ENCODE results near the gene C4BPB. TPM values are rescaled to one million over a fixed set of nuclear protein-coding genes. Genes with fewer than 3 reads are reported as not detected.

The C4BPB gene
- total and polyA plus RNA-seq, 2 of the 8 experiments (the other 6 are each of a cell fraction or from before 2014, with no cell fraction given) = not detected

DNA sequence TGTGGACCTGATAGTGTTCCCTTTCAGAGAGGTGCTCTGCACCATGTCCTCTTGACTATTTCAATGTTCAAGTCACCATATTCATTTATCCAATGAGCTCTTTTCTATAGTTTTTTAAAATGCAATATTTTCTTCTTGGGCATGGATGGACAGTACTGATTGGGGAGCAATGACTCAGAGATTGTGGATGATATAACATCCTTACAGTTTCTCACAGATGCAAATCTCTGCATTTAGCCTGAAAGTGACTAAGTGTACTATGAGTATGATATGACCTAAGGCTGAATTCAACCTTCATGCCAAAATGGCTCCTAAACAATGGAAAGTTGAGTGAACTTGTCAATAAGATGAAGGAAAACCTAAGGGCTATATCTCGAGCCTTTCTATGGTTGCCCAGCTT is 51.9 kb downstream of the C4BPB start:
- no peaks in the 10 kb centered on the region for H3K4me1 ChIP-seq (replicated peaks in 1 of 4; ENCODE audit: control insufficient read depth in 3 of 4, insufficient read depth in 4 of 4, low read length in 3 of 4)
- H3K23me2 ChIP-seq (ENCODE audit: low read depth, low read length) = no peaks in the 10 kb centered on the region; the same call in 1 of the 2 replicates
- no peak overlapping the region for H3K4me2 ChIP-seq (ENCODE audit: insufficient read depth in 1 of 2, low read depth in 2 of 2, low read length in 2 of 2)
- no peak overlapping the region for H2BK5ac ChIP-seq (ENCODE audit: low read depth, low read length)
- no peak overlapping the region for H3K23ac ChIP-seq (ENCODE audit: insufficient read length)
- H3K14ac ChIP-seq (ENCODE audit: insufficient read length) = no peak overlapping the region
- no peak overlapping the region for H3K4me3 ChIP-seq (ENCODE audit: extremely low read depth in 1 of 4, insufficient read depth in 2 of 4, low read depth in 3 of 4, low read length in 4 of 4)
- H2BK15ac ChIP-seq (ENCODE audit: low read length) = no peak overlapping the region
- no peak overlapping the region for H3K9ac ChIP-seq (replicated peaks in 1 of 4; ENCODE audit: extremely low read depth in 1 of 4, low read depth in 3 of 4, low read length in 3 of 4)
- no peaks in the 10 kb centered on the region for H4K20me1 ChIP-seq (replicated peaks in 1 of 2; ENCODE audit: control insufficient read depth in 1 of 2, insufficient read depth in 2 of 2, low read length in 2 of 2)
- H2AFZ ChIP-seq (ENCODE audit: low read length) = no peak overlapping the region
- no peak overlapping the region for H4K5ac ChIP-seq (ENCODE audit: insufficient read length, low read depth, low read length)
- no peaks in the 10 kb centered on the region for H3K36me3 ChIP-seq (ENCODE audit: control insufficient read depth in 2 of 4, insufficient read depth in 4 of 4, low read length in 3 of 4)
- no peak overlapping the region for H3K27ac ChIP-seq (ENCODE audit: low read depth, low read length)
- H4K8ac ChIP-seq (ENCODE audit: extremely low read depth, insufficient read depth, low read length) = no peak overlapping the region
- no peak overlapping the region for H3K56ac ChIP-seq (replicated peaks; ENCODE audit: insufficient read length, low read depth, low read length)
- H3K79me2 ChIP-seq (ENCODE audit: control insufficient read depth in 1 of 2, insufficient read depth in 2 of 2, low read length in 2 of 2) = no peaks in the 10 kb centered on the region
- H2BK120ac ChIP-seq (replicated peaks; ENCODE audit: low read depth, low read length) = no peak overlapping the region
- H3K79me1 ChIP-seq (ENCODE audit: low read depth, low read length) = no peaks in the 10 kb centered on the region
- no peaks in the 10 kb centered on the region for H3K9me3 ChIP-seq (ENCODE audit: insufficient read depth in 2 of 2, low read depth in 1 of 2, low read length in 1 of 2)
- DNase-seq (ENCODE audit: low read depth in 1 of 2, low spot score in 2 of 2) (no peak), FAIRE-seq (no peak)
- no peak overlapping the region for H2BK20ac ChIP-seq (ENCODE audit: low read length)
- no peak overlapping the region for H2AK5ac ChIP-seq (ENCODE audit: low read depth, low read length)
- ChIA-PET POLR2A (ENCODE audit: partially characterized antibody) (interaction anchor here (0.7 kb wide), 1 partner anchor 200 kb away, joined by 3 read pairs; no protein-coding TSS in a partner anchor), CTCF (ENCODE audit: partially characterized antibody) (no interaction called here)
- H2BK12ac ChIP-seq (ENCODE audit: low read depth, low read length) = no peak overlapping the region
- no peak overlapping the region for H3K18ac ChIP-seq (ENCODE audit: extremely low read depth, low read length)
- H3K4ac ChIP-seq (replicated peaks; ENCODE audit: insufficient read length, low read depth, low read length) = no peak overlapping the region
- peaks cover 0 to 1% (median 0%) of the 10 kb centered on the region in 4 experiments; a peak in 1 of 7 replicates for H3K27me3 ChIP-seq (replicated peaks in 1 of 4; ENCODE audit: control insufficient read depth in 3 of 4, extremely low read depth in 1 of 4, insufficient read depth in 3 of 4, low read length in 3 of 4)
- no peak overlapping the region for H4K91ac ChIP-seq (replicated peaks; ENCODE audit: insufficient read length, low read length)
- WGBS, 2 experiments (ENCODE audit: extremely low coverage in 1 of 2, insufficient coverage in 1 of 2, insufficient read length in 1 of 2, insufficient replicate concordance in 2 of 2, low coverage in 1 of 2, low lambda C conversion rate in 2 of 2, missing lambda C conversion rate in 1 of 2) = 86% methylated on average over 1 of the region's 1 CpG; no CpG with 5 or more reads in 1 of the 2 experiments
- no peak for TF ChIP-seq YY1 (IDR thresholded peaks at IDR 0.05; ENCODE audit: low read depth, low read length)
- TF ChIP-seq, protein P1, sequence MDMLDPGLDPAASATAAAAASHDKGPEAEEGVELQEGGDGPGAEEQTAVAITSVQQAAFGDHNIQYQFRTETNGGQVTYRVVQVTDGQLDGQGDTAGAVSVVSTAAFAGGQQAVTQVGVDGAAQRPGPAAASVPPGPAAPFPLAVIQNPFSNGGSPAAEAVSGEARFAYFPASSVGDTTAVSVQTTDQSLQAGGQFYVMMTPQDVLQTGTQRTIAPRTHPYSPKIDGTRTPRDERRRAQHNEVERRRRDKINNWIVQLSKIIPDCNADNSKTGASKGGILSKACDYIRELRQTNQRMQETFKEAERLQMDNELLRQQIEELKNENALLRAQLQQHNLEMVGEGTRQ (IDR thresholded peaks at IDR 0.05; ENCODE audit: low read length) = no peak
- no peak for TF ChIP-seq TAF1 (IDR thresholded peaks at IDR 0.05; ENCODE audit: low read depth, low read length)
- TF ChIP-seq ASH2L (IDR thresholded peaks at IDR 0.05; ENCODE audit: low read length) = no peak
- TF ChIP-seq, protein P2, sequence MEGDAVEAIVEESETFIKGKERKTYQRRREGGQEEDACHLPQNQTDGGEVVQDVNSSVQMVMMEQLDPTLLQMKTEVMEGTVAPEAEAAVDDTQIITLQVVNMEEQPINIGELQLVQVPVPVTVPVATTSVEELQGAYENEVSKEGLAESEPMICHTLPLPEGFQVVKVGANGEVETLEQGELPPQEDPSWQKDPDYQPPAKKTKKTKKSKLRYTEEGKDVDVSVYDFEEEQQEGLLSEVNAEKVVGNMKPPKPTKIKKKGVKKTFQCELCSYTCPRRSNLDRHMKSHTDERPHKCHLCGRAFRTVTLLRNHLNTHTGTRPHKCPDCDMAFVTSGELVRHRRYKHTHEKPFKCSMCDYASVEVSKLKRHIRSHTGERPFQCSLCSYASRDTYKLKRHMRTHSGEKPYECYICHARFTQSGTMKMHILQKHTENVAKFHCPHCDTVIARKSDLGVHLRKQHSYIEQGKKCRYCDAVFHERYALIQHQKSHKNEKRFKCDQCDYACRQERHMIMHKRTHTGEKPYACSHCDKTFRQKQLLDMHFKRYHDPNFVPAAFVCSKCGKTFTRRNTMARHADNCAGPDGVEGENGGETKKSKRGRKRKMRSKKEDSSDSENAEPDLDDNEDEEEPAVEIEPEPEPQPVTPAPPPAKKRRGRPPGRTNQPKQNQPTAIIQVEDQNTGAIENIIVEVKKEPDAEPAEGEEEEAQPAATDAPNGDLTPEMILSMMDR (IDR thresholded peaks at IDR 0.05; ENCODE audit: control extremely low read depth in 1 of 3, insufficient read depth in 1 of 3, low read depth in 1 of 3, low read length in 3 of 3) = no peak
- TF ChIP-seq SRF (IDR thresholded peaks at IDR 0.05; ENCODE audit: low read depth, low read length) = no peak
- no peak for TF ChIP-seq BACH1 (IDR thresholded peaks at IDR 0.05; ENCODE audit: low read length)
- TF ChIP-seq TCF12 (IDR thresholded peaks at IDR 0.05; ENCODE audit: low read depth, low read length) = no peak
- TF ChIP-seq RFX5 (IDR thresholded peaks at IDR 0.05; ENCODE audit: borderline replicate concordance, low read depth, low read length) = no peak
- TF ChIP-seq POU5F1 (IDR thresholded peaks at IDR 0.05; ENCODE audit: low read depth, low read length) = no peak
- no peak for TF ChIP-seq KDM4A (IDR thresholded peaks at IDR 0.05; ENCODE audit: low read depth, low read length, severe bottlenecking)
- TF ChIP-seq CBX8 (IDR thresholded peaks at IDR 0.05; ENCODE audit: borderline replicate concordance, low read depth, low read length) = no peak

Data from H1 (cell line).